Endodermal cell (in vitro differentiated cells): ENCODE data around the gene PALLD. TPM values are rescaled to one million over a fixed set of nuclear protein-coding genes. Genes with fewer than 3 reads are reported as not detected.

Source experiments
- DNase-seq: peaks from one replicate; pipeline ENCODE4 v3.0.0-alpha.2; 2017
- H3K27ac ChIP-seq: 2 replicates; pipeline ENCODE4 v1.5.1; 2013; ENCODE audit warnings: mild to moderate bottlenecking, low read depth, low read length, moderate library complexity
- H3K27me3 ChIP-seq: 2 replicates; pipeline ENCODE4 v1.6.1; 2013; ENCODE audit warnings: mild to moderate bottlenecking, low read length, moderate library complexity; ENCODE audit not compliant: insufficient read depth, control insufficient read depth, poor library complexity, severe bottlenecking
- H3K36me3 ChIP-seq: 2 replicates; pipeline ENCODE4 v1.7.0; 2013; ENCODE audit warnings: mild to moderate bottlenecking, low read length, moderate library complexity; ENCODE audit not compliant: control insufficient read depth, insufficient read depth
- H3K4me1 ChIP-seq: one replicate; pipeline ENCODE4 v1.7.0; 2013; ENCODE audit warnings: low read length; ENCODE audit not compliant: control insufficient read depth, insufficient read depth
- H3K4me3 ChIP-seq: 2 replicates; pipeline ENCODE4 v1.5.1; 2013; ENCODE audit warnings: mild to moderate bottlenecking, low read length, moderate library complexity
- H3K9ac ChIP-seq: 2 replicates; pipeline ENCODE4 v1.6.1; 2013; ENCODE audit warnings: mild to moderate bottlenecking, low read length, moderate library complexity; ENCODE audit not compliant: poor library complexity, severe bottlenecking; ENCODE audit errors: extremely low read depth
- H3K9me3 ChIP-seq: 2 replicates; pipeline ENCODE4 v1.6.1; 2013; ENCODE audit warnings: mild to moderate bottlenecking, low read length, moderate library complexity; ENCODE audit not compliant: control insufficient read depth
- H3K27ac Mint-ChIP-seq: 2 replicates; pipeline ENCODE4 v1.8.0; 2020; ENCODE audit warnings: mixed read lengths
- H3K27me3 Mint-ChIP-seq: 2 replicates; pipeline ENCODE4 v1.8.0; 2021; ENCODE audit warnings: mild to moderate bottlenecking, mixed read lengths; ENCODE audit not compliant: insufficient read depth
- H3K36me3 Mint-ChIP-seq: 2 replicates; pipeline ENCODE4 v1.8.0; 2020; ENCODE audit warnings: low read depth, mixed read lengths
- H3K4me1 Mint-ChIP-seq: 2 replicates; pipeline ENCODE4 v1.8.0; 2020; ENCODE audit warnings: mixed read lengths
- H3K4me3 Mint-ChIP-seq: 2 replicates; pipeline ENCODE4 v1.8.0; 2020; ENCODE audit warnings: mild to moderate bottlenecking, moderate library complexity, mixed read lengths
- H3K9me3 Mint-ChIP-seq: 2 replicates; pipeline ENCODE4 v1.8.0; 2020; ENCODE audit warnings: mild to moderate bottlenecking, mixed read lengths
- WGBS, 2 experiments: methylation state at CpG; one replicate each; pipeline versions ENCODE4 v1.1.5 to v1.1.7; 2013; ENCODE audit warnings: missing lambda C conversion rate in 2 of 2, mixed read lengths in 1 of 2; ENCODE audit not compliant: insufficient coverage in 1 of 2, insufficient read length in 1 of 2; 5-methylcytosine and 5-hydroxymethylcytosine counted together
- total RNA-seq, 2 donors: library from RNA; stranded (reverse); fragmentation: NEBNext Ultra II Directional in 1 of 2; extraction: Animal tissue kit (Norgen Biotek cat#: 25700) in 1 of 2; gene quantifications; 2 replicates in 1 of 2; 3 replicates in 1 of 2; pipeline ENCODE4 v1.2.1, GENCODE V29; 2021
- TF ChIP-seq, protein P1 (sequence below): fragments of 200-600 bp; sonication (generic); conservative IDR thresholded peaks from 2 replicates; pipeline ENCODE4 v1.5.0; 2021; ENCODE audit warnings: antibody characterized with exemption, mild to moderate bottlenecking

PALLD gene
- total RNA-seq, 2 donors from 2014 or later: 51.8 to 86.7 TPM

DNA sequence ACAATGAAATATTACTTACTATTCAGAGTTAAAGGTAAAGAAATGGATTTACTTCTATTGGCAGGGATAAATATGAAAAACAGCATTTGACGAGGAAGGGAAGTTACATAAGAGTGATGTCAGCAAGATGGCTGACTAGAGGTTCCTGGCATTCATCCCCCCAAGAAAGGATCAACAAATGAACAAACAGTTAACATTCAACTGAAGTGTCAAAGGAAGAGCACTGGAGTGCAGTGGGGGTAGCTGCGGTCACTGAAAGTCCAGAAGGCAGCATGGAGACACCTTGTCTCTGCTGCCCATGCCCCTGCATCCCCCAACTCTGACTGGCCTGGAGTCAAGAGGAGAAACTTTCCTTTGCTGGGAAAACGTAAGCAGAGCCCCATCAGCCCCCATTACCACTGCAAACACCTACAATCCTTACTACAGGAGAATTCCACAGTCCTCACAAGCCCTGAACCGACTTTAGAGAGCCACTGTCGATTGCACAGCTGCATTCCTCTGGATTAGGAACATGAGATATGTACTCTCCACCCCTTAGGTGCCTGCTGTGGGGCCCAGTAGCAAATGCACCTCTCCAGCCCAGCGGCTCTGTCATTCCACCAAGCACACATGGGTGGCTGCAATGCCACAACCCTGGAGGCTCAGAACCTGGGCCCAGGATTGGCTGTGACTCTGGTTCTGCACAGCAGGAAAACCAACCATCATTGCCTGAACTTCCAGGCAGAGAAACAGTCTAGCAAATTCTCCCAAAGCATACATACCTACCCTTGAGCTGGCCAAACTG, 433.8 kb downstream of the PALLD start:
- Histone ChIP-seq H3K4me3 (no peak overlapping the region), H3K27me3 (no peaks in the 10 kb centered on the region), H3K9me3 (peaks cover 26% of the 10 kb centered on the region), H3K27ac (no peak overlapping the region), H3K36me3 (peaks cover 54% of the 10 kb centered on the region), H3K4me1 (no peaks in the 10 kb centered on the region), H3K9ac (no peak overlapping the region)
- DNase-seq: no peak
- Mint-ChIP-seq H3K27ac (no peak overlapping the region), H3K27me3 (no peaks in the 10 kb centered on the region), H3K4me3 (no peak overlapping the region), H3K4me1 (peaks cover 2% of the 10 kb centered on the region), H3K36me3 (peaks cover 45% of the 10 kb centered on the region), H3K9me3 (peaks cover 19% of the 10 kb centered on the region)
- TF ChIP-seq, protein P1, sequence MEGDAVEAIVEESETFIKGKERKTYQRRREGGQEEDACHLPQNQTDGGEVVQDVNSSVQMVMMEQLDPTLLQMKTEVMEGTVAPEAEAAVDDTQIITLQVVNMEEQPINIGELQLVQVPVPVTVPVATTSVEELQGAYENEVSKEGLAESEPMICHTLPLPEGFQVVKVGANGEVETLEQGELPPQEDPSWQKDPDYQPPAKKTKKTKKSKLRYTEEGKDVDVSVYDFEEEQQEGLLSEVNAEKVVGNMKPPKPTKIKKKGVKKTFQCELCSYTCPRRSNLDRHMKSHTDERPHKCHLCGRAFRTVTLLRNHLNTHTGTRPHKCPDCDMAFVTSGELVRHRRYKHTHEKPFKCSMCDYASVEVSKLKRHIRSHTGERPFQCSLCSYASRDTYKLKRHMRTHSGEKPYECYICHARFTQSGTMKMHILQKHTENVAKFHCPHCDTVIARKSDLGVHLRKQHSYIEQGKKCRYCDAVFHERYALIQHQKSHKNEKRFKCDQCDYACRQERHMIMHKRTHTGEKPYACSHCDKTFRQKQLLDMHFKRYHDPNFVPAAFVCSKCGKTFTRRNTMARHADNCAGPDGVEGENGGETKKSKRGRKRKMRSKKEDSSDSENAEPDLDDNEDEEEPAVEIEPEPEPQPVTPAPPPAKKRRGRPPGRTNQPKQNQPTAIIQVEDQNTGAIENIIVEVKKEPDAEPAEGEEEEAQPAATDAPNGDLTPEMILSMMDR: no peak
- WGBS, 2 experiments: 89 to 92% methylated on average over 3 to 6 of the region's 6 CpGs

DNA sequence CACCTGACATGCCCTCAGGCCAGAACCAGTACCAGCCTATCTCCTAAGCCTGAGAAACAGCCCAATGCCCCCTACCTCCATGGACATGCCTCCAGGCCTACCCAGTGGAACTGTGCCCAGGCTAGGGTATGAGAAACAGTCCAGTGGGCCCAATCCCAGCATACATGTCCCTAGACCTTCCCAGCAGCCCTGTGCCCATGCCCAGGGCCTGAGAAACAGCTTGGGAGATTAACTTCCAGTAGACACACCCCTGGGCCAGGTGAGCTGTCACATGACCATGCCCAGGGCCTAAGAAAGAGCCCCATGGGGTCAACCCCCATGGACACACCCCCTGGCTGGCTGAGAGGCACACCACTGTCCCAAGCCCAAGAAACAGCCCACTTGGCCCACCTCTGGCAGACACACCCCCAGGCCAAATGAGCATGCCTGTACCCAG, 434.4 kb downstream of the PALLD start:
- H3K36me3 Mint-ChIP-seq: peaks cover 41% of the 10 kb centered on the region
- Histone ChIP-seq H3K4me1 (no peaks in the 10 kb centered on the region), H3K9me3 (peaks cover 26% of the 10 kb centered on the region), H3K27ac (no peak overlapping the region), H3K9ac (no peak overlapping the region), H3K27me3 (no peaks in the 10 kb centered on the region), H3K4me3 (no peak overlapping the region), H3K36me3 (peaks cover 48% of the 10 kb centered on the region)
- H3K4me3 Mint-ChIP-seq: no peak overlapping the region
- H3K27me3 Mint-ChIP-seq: no peaks in the 10 kb centered on the region
- H3K27ac Mint-ChIP-seq: no peak overlapping the region
- H3K4me1 Mint-ChIP-seq: peaks cover 2% of the 10 kb centered on the region
- DNase-seq: no peak
- peaks cover 22% of the 10 kb centered on the region for H3K9me3 Mint-ChIP-seq
- TF ChIP-seq, protein P1: no peak

DNA sequence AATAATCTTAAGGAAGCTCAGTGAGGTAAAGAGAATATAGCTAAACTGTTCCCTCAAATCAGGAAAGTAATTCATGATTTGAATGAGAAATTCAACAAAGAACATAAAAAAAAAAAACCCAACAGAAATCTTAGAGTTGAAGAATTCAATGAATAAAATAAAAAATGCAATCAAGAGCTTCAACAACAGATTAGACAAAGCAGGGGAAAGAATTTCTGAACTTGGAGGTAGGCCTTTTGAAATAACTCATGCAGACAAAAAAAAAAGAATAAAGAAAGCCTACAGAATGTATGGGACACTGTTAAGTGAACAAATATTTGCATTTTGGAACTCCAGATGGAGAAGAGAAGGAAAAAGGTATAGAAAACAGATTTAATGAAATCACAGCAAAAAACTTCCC, 435.3 kb downstream of the PALLD start:
- Histone ChIP-seq H3K27ac (no peak overlapping the region), H3K4me1 (no peaks in the 10 kb centered on the region), H3K9me3 (peaks cover 26% of the 10 kb centered on the region), H3K4me3 (no peak overlapping the region), H3K9ac (no peak overlapping the region), H3K27me3 (no peaks in the 10 kb centered on the region), H3K36me3 (peaks cover 39% of the 10 kb centered on the region)
- Mint-ChIP-seq H3K27ac (no peak overlapping the region), H3K27me3 (no peaks in the 10 kb centered on the region), H3K4me1 (peaks cover 2% of the 10 kb centered on the region), H3K4me3 (no peak overlapping the region), H3K9me3 (peaks cover 31% of the 10 kb centered on the region), H3K36me3 (peaks cover 42% of the 10 kb centered on the region)
- TF ChIP-seq, protein P1: no peak
- no peak for DNase-seq
